Measurements from ENCODE around the gene ROCK1. TPM values are rescaled to one million over a fixed set of nuclear protein-coding genes. Genes with fewer than 3 reads are reported as not detected.

The ROCK1 gene
- total and polyA plus RNA-seq, 2 of the 8 experiments (the other 6 are each of a cell fraction or from before 2014, with no cell fraction given): 4.2 to 48.9 TPM

DNA sequence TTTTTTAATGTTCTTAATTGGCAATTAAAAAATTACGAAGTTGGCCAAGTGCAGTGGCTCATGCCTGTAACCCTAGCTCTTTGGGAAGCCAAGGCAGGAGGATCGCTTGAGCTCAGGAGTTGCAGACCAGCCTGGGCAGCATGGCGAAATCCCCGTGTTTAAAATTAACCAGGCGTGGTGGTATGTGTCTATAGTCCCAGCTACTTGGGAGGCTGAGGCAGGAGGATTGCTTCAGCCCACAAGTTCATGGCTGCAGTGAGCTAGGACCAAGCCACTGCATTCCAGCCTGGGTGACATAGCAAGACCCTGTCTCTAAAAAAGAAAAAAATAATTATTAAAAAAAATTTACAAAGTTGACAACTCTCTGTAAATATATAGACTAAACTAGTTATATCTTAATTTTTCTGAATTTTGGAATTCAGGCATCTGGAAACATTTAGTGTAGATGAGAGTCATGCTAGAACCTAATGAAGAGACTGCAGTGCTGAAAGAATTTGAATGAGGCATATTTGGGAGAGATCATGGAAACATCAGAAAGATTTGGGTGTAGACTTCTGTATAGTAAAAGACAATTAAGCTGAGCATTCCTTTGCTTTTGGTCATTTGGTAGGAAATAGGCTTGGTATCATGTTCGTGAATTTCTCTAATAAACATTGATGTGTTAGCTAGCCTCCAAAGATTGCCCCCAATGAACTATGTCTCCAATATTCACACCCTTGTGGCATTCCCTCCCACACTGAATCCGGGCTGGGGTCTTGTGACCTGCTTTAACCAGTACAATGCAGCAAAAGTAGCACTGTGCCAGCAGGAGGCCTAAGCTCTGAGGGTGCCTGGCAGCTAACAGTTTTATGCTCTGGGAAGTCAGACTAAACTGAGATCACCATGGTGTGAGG is 4.2 kb upstream of the ROCK1 start (continued):
- TF ChIP-seq NANOG (IDR thresholded peaks at IDR 0.05; ENCODE audit: insufficient read depth, low read depth, low read length, poor library complexity, severe bottlenecking) (no peak), TAF7 (optimal IDR thresholded peaks at IDR 0.05; ENCODE audit: borderline replicate concordance, low read depth, low read length) (no peak), CHD7 (IDR thresholded peaks at IDR 0.05; ENCODE audit: insufficient replicate concordance, low read length) (no peak), FOSL1 (IDR thresholded peaks at IDR 0.05; ENCODE audit: insufficient read depth, low read depth, low read length) (no peak), SIRT6 (IDR thresholded peaks at IDR 0.05; ENCODE audit: low read length) (no peak), EP300 (IDR thresholded peaks at IDR 0.05; ENCODE audit: borderline replicate concordance in 1 of 2, low read depth in 2 of 2, low read length in 2 of 2) (no peak), GTF2F1 (IDR thresholded peaks at IDR 0.05; ENCODE audit: borderline replicate concordance, low read depth, low read length) (no peak), SAP30 (IDR thresholded peaks at IDR 0.05; ENCODE audit: insufficient read depth, insufficient replicate concordance, low read length) (no peak), CREB1 (IDR thresholded peaks at IDR 0.05) (no peak)

Measured in H1 (cell line).